ENCODE data around the gene AMPD1. TPM values are rescaled to one million over a fixed set of nuclear protein-coding genes. Genes with fewer than 3 reads are reported as not detected.

AMPD1 gene
- total and polyA plus RNA-seq, 2 experiments from 2014 or later: not detected

DNA sequence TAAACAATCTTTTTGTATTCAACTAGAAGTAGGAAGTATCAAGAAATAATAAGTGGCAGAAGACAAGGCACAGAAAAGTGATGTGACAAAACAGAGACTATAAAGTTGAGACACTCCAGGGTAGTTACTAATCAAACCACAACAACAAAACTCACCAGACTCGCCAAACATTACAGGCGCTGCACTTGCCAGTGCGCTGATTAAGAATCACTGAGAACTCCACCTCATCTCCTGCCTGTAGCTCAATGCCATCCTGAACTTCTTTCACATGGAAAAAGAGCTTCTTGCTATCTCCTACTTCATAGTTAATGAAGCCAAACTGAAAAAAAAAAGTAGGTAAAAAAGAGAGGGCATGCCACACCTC is 24.1 kb upstream of the AMPD1 start:
- TF ChIP-seq, protein P1, sequence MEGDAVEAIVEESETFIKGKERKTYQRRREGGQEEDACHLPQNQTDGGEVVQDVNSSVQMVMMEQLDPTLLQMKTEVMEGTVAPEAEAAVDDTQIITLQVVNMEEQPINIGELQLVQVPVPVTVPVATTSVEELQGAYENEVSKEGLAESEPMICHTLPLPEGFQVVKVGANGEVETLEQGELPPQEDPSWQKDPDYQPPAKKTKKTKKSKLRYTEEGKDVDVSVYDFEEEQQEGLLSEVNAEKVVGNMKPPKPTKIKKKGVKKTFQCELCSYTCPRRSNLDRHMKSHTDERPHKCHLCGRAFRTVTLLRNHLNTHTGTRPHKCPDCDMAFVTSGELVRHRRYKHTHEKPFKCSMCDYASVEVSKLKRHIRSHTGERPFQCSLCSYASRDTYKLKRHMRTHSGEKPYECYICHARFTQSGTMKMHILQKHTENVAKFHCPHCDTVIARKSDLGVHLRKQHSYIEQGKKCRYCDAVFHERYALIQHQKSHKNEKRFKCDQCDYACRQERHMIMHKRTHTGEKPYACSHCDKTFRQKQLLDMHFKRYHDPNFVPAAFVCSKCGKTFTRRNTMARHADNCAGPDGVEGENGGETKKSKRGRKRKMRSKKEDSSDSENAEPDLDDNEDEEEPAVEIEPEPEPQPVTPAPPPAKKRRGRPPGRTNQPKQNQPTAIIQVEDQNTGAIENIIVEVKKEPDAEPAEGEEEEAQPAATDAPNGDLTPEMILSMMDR (IDR thresholded peaks at IDR 0.05; ENCODE audit: low read depth, low read length): no peak
- peaks cover 70% of the 10 kb centered on the region for H3K36me3 ChIP-seq
- no peak overlapping the region for H3K4me3 ChIP-seq
- DNase-seq (ENCODE audit: low read depth in 1 of 2, low spot score in 1 of 2): no peak
- H3K27me3 ChIP-seq: no peaks in the 10 kb centered on the region
- peaks cover 10% of the 10 kb centered on the region for H3K4me1 ChIP-seq (ENCODE audit: low read depth)
- H3K27ac ChIP-seq: no peak overlapping the region
- no peaks in the 10 kb centered on the region for H3K9me3 ChIP-seq (ENCODE audit: low read depth)

GRCh38 chr1:114718661-114719423 is 23.5 kb upstream of the AMPD1 start:
- TF ChIP-seq, protein P1 (IDR thresholded peaks at IDR 0.05; ENCODE audit: low read depth, low read length): no peak
- Histone ChIP-seq H3K36me3 (peaks cover 70% of the 10 kb centered on the region), H3K27me3 (no peaks in the 10 kb centered on the region), H3K9me3 (ENCODE audit: low read depth) (no peaks in the 10 kb centered on the region), H3K27ac (no peak overlapping the region), H3K4me3 (no peak overlapping the region), H3K4me1 (ENCODE audit: low read depth) (peaks cover 6% of the 10 kb centered on the region)
- DNase-seq (ENCODE audit: low read depth in 1 of 2, low spot score in 1 of 2): no peak

DNA sequence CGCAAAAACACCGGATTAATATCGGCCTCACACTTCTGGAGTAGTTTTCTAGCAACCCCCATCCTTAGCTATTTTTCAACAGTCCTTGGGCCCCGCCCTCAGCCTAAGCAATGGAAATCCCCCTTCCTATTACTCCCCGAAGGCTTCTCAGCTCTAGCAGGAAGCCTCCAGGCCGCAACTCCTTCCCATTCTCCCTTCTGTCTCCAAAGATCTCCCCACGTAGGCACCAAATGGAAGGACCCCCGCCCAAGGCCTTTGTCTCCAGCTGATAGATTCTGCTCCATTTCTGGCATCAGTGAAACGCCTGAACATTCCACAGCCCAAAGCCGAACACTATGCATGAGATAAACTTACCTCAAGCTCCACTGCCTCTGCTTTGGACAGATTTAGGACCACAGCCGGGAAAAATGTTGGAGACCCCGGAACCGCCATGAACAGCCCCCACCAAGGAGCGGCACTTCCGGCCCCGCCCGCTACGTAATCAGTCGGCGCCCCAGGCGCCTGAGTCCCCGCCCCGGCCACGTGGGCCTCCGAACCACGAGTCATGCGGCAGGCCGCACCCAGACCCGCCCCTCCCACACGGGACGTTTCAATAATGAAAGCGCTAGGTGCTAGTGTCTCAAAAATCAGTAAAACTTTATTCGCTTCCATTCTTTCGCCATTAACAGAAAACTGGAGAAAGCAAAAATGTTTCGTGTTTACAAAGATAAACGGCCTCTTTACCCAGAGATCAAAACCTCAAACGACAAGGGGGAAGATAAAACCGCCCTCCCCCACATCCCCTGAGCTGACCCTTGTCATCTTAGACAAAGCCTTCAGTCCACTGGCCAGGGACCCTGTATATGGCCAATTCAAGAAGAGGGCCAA is 21.2 kb upstream of the AMPD1 start, which contains the start of gene NRAS:
TSS of gene NRAS (minus strand) at position 468 of the 867 bp plus-strand sequence. CDS start 611 bp downstream, outside the sequence.
- peak; percentile 95 to 96 for DNase-seq (ENCODE audit: low read depth in 1 of 2, low spot score in 1 of 2)
- Histone ChIP-seq H3K4me3 (peak within 1 kb of the TSS; percentile 97), H3K27me3 (no peaks in the 10 kb centered on the region), H3K4me1 (ENCODE audit: low read depth) (peaks cover 4% of the 10 kb centered on the region), H3K36me3 (peaks cover 51% of the 10 kb centered on the region), H3K9me3 (ENCODE audit: low read depth) (no peaks in the 10 kb centered on the region), H3K27ac (peak within 1 kb of the TSS; percentile 93)
- TF ChIP-seq, protein P1 (IDR thresholded peaks at IDR 0.05; ENCODE audit: low read depth, low read length): no peak

- TF ChIP-seq, protein P1 (IDR thresholded peaks at IDR 0.05; ENCODE audit: low read depth, low read length): no peak
These were observed 20.6 kb upstream of the AMPD1 start for GRCh38 chr1:114715952-114716303.

DNA sequence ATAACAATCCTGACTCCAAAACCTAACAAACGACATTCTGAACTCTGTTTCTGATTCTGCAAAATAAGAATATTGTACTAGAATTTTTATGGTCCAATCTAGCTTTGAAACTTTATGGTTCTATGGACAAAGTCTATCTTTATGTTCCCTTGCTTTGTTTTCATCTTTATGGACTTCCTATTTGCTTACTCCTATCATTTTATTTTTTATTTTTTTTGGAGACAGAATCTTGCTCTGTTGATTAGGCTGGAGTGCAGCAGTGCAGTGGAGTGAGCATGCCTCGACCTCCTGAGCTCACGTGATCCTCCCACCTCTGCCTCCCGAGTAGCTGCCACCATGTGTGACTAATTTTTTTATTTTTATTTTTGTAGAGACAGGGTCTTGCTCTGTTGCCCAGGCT is 17.6 kb upstream of the AMPD1 start:
- peaks cover 32% of the 10 kb centered on the region for H3K36me3 ChIP-seq
- no peak for DNase-seq (ENCODE audit: low read depth in 1 of 2, low spot score in 1 of 2)
- peaks cover 4% of the 10 kb centered on the region for H3K4me1 ChIP-seq (ENCODE audit: low read depth)
- no peaks in the 10 kb centered on the region for H3K9me3 ChIP-seq (ENCODE audit: low read depth)
- no peaks in the 10 kb centered on the region for H3K27me3 ChIP-seq
- H3K4me3 ChIP-seq: no peak overlapping the region
- no peak overlapping the region for H3K27ac ChIP-seq
- TF ChIP-seq, protein P1 (IDR thresholded peaks at IDR 0.05; ENCODE audit: low read depth, low read length): no peak

More at GRCh38 chr1:114715952-114716303, 20.6 kb upstream of the AMPD1 start:
- Histone ChIP-seq H3K4me1 (ENCODE audit: low read depth) (peaks cover 4% of the 10 kb centered on the region), H3K27ac (peak overlapping the region; percentile 93), H3K4me3 (peak overlapping the region; percentile 97), H3K27me3 (no peaks in the 10 kb centered on the region), H3K36me3 (peaks cover 45% of the 10 kb centered on the region), H3K9me3 (ENCODE audit: low read depth) (no peaks in the 10 kb centered on the region)
- no peak for DNase-seq (ENCODE audit: low read depth in 1 of 2, low spot score in 1 of 2)
